AG04449 (cell line): Measurements from ENCODE around the gene NCAN.

Experiments used
- CTCF ChIA-PET: fragments of 350-600 bp; formaldehyde crosslinking; extraction: SDS; loops from one replicate; lab custom pipeline; 2021; ENCODE audit warnings: antibody characterized with exemption; lab: Yijun Ruan, JAX
- POLR2A ChIA-PET: fragments of 400-600, 350-600 bp; formaldehyde crosslinking; extraction: SDS; loops from one replicate; lab custom pipeline; 2020; ENCODE audit warnings: antibody characterized with exemption, inconsistent platforms; lab: Yijun Ruan, JAX
- DNase-seq: peaks from one replicate; pipeline ENCODE4 v3.0.0-alpha.2; 2010; ENCODE audit warnings: low read depth, low spot score
- H3K4me3 ChIP-seq: 2 replicates; pipeline ENCODE4 v1.5.1; 2011; ENCODE audit warnings: low read depth, mild to moderate bottlenecking, control low read depth, low read length
- CTCF ChIP-seq: IDR thresholded peaks from one replicate; pipeline ENCODE4 v1.5.1; 2011; ENCODE audit warnings: mild to moderate bottlenecking, moderate library complexity, low read length, control low read depth, inconsistent platforms; ENCODE audit not compliant: insufficient read depth; ENCODE audit errors: missing control alignments

Gene NCAN

GRCh38 chr19:19211499-19212420, at the start of gene NCAN:
Gene NCAN, plus strand, starts transcription at chr19:19211958. Its CDS starts 4,996 bp downstream, at chr19:19216954.
- no peak for DNase-seq
- no peak within 1 kb of the TSS for H3K4me3 ChIP-seq
- ChIA-PET CTCF (interaction anchor here (1.3 kb wide), 1 partner anchor 15 kb away, joined by 3 read pairs; no protein-coding TSS in a partner anchor), POLR2A (no interaction called here)
- TF ChIP-seq CTCF, result no peak

- ChIA-PET CTCF (interaction anchor here (11.5 to 12.2 kb wide), 2 partner anchors 13 to 18 kb away, joined by 105 to 182 read pairs; no protein-coding TSS in a partner anchor), POLR2A (no interaction called here)
- DNase-seq, result no peak
- H3K4me3 ChIP-seq, result no peak overlapping the region
- no peak for TF ChIP-seq CTCF
Observed at GRCh38 chr19:19162495-19162894, 49.3 kb upstream of the NCAN start.

- POLR2A ChIA-PET, result no interaction called here
- DNase-seq, result no peak
- TF ChIP-seq CTCF, result no peak
- CTCF ChIA-PET, result interaction anchor here (12.2 kb wide), 1 partner anchor 21 kb away, joined by 182 read pairs; no protein-coding TSS in a partner anchor
- no peak overlapping the region for H3K4me3 ChIP-seq
Observed at GRCh38 chr19:19165396-19165795, 46.4 kb upstream of the NCAN start.

GRCh38 chr19:19167612-19168011, 44.1 kb upstream of the NCAN start:
- H3K4me3 ChIP-seq, result no peak overlapping the region
- TF ChIP-seq CTCF, result no peak
- no peak for DNase-seq
- ChIA-PET CTCF (interaction anchor here (1.3 to 4.1 kb wide), 3 partner anchors 7 to 21 kb away, joined by 6 to 24 read pairs (median 8); no protein-coding TSS in a partner anchor), POLR2A (no interaction called here)

GRCh38 chr19:19169236-19170052, 42.3 kb upstream of the NCAN start:
- POLR2A ChIA-PET, result interaction anchor here (0.6 kb wide), 1 partner anchor 14 kb away, joined by 5 read pairs; no protein-coding TSS in a partner anchor
- no peak for DNase-seq
- H3K4me3 ChIP-seq, result no peak overlapping the region; the same call in 1 of the 2 replicates
- TF ChIP-seq CTCF, result no peak
- CTCF ChIA-PET, result interaction anchor here (1.0 to 4.1 kb wide), 4 partner anchors 11 to 23 kb away, joined by 3 to 24 read pairs (median 4); no protein-coding TSS in a partner anchor
